MG63 (cell line): ENCODE measurements around the gene ABCB11. TPM values are rescaled to one million over a fixed set of nuclear protein-coding genes. Genes with fewer than 3 reads are reported as not detected.

Experiments used
- DNase-seq: peaks from one replicate; pipeline ENCODE4 v3.0.0-alpha.2; 2020
- H3K27me3 ChIP-seq: fragments of 250-450 bp; sonication (Bioruptor Pico); 2 replicates; pipeline ENCODE4 v1.5.1; 2020; ENCODE audit warnings: mild to moderate bottlenecking, moderate library complexity
- H3K36me3 ChIP-seq: fragments of 250-450 bp; sonication (Bioruptor Pico); 2 replicates; pipeline ENCODE4 v1.5.1; 2020; ENCODE audit warnings: mild to moderate bottlenecking, moderate library complexity
- H3K4me3 ChIP-seq: fragments of 250-450 bp; sonication (Bioruptor Pico); 2 replicates; pipeline ENCODE4 v1.5.1; 2020; ENCODE audit warnings: mild to moderate bottlenecking, moderate library complexity
- H3K9me3 ChIP-seq: fragments of 250-450 bp; sonication (Bioruptor Pico); 2 replicates; pipeline ENCODE4 v1.5.1; 2020; ENCODE audit warnings: mild to moderate bottlenecking, moderate library complexity
- total RNA-seq: library from RNA; depleted of rRNA; stranded (reverse); fragments of >200 nt; shearing (Covaris generic); gene quantifications from 2 replicates; pipeline ENCODE4 v1.2.3, GENCODE V29; 2014; ENCODE audit warnings: low replicate concordance

Gene ABCB11
- total RNA-seq, 1 experiment from 2014 or later: not detected

- no peak overlapping the region for H3K4me3 ChIP-seq
These were observed 18.0 kb upstream of the ABCB11 start for GRCh38 chr2:169049142-169049541.

GRCh38 chr2:169047256-169048250, 16.4 kb upstream of the ABCB11 start:
- no peak for DNase-seq
- no peak overlapping the region for H3K4me3 ChIP-seq
- H3K36me3 ChIP-seq: no peaks in the 10 kb centered on the region
- H3K27me3 ChIP-seq: no peaks in the 10 kb centered on the region
- peaks cover 5% of the 10 kb centered on the region for H3K9me3 ChIP-seq

More at GRCh38 chr2:169049142-169049541, 18.0 kb upstream of the ABCB11 start:
- Histone ChIP-seq H3K27me3 (no peaks in the 10 kb centered on the region), H3K9me3 (peaks cover 6% of the 10 kb centered on the region), H3K36me3 (no peaks in the 10 kb centered on the region)
- no peak for DNase-seq

- Histone ChIP-seq H3K36me3 (no peaks in the 10 kb centered on the region), H3K4me3 (no peak overlapping the region), H3K27me3 (no peaks in the 10 kb centered on the region), H3K9me3 (peaks cover 10% of the 10 kb centered on the region)
- DNase-seq: no peak
These were observed 15.5 kb upstream of the ABCB11 start for GRCh38 chr2:169046440-169047151.

GRCh38 chr2:169042856-169043255, 11.7 kb upstream of the ABCB11 start:
- Histone ChIP-seq H3K4me3 (no peak overlapping the region), H3K36me3 (no peaks in the 10 kb centered on the region), H3K27me3 (no peaks in the 10 kb centered on the region), H3K9me3 (peaks cover 10% of the 10 kb centered on the region)
- DNase-seq: no peak

- Histone ChIP-seq H3K27me3 (no peaks in the 10 kb centered on the region), H3K4me3 (no peak overlapping the region), H3K9me3 (peaks cover 10% of the 10 kb centered on the region), H3K36me3 (no peaks in the 10 kb centered on the region)
- no peak for DNase-seq
These were observed 10.5 kb upstream of the ABCB11 start for GRCh38 chr2:169041594-169041993.

- Histone ChIP-seq H3K36me3 (no peaks in the 10 kb centered on the region), H3K27me3 (no peaks in the 10 kb centered on the region), H3K9me3 (peaks cover 8% of the 10 kb centered on the region), H3K4me3 (no peak overlapping the region)
- no peak for DNase-seq
These were observed 8.6 kb upstream of the ABCB11 start for GRCh38 chr2:169039702-169040101.

GRCh38 chr2:169038338-169038757, 7.2 kb upstream of the ABCB11 start:
- H3K9me3 ChIP-seq: peaks cover 7% of the 10 kb centered on the region

GRCh38 chr2:169036736-169037440, 5.8 kb upstream of the ABCB11 start:
- H3K9me3 ChIP-seq: no peaks in the 10 kb centered on the region
- no peaks in the 10 kb centered on the region for H3K36me3 ChIP-seq
- no peaks in the 10 kb centered on the region for H3K27me3 ChIP-seq
- no peak overlapping the region for H3K4me3 ChIP-seq
- DNase-seq: no peak

More at GRCh38 chr2:169038338-169038757, 7.2 kb upstream of the ABCB11 start:
- DNase-seq: no peak
- no peaks in the 10 kb centered on the region for H3K36me3 ChIP-seq
- H3K27me3 ChIP-seq: no peaks in the 10 kb centered on the region
- H3K4me3 ChIP-seq: no peak overlapping the region

GRCh38 chr2:169035887-169036286, 4.8 kb upstream of the ABCB11 start:
- no peak overlapping the region for H3K4me3 ChIP-seq
- H3K27me3 ChIP-seq: no peaks in the 10 kb centered on the region
- no peak for DNase-seq
- H3K9me3 ChIP-seq: no peaks in the 10 kb centered on the region
- no peaks in the 10 kb centered on the region for H3K36me3 ChIP-seq

GRCh38 chr2:169034984-169035544, 3.9 kb upstream of the ABCB11 start:
- Histone ChIP-seq H3K27me3 (no peaks in the 10 kb centered on the region), H3K4me3 (no peak overlapping the region), H3K36me3 (no peaks in the 10 kb centered on the region), H3K9me3 (no peaks in the 10 kb centered on the region)
- no peak for DNase-seq

GRCh38 chr2:169034256-169034655, 3.1 kb upstream of the ABCB11 start:
- Histone ChIP-seq H3K9me3 (no peaks in the 10 kb centered on the region), H3K4me3 (no peak overlapping the region), H3K27me3 (no peaks in the 10 kb centered on the region), H3K36me3 (no peaks in the 10 kb centered on the region)
- no peak for DNase-seq

- H3K4me3 ChIP-seq: no peak overlapping the region
- DNase-seq: no peak
- H3K27me3 ChIP-seq: no peaks in the 10 kb centered on the region
- H3K9me3 ChIP-seq: no peaks in the 10 kb centered on the region
- H3K36me3 ChIP-seq: no peaks in the 10 kb centered on the region
These were observed 1.8 kb downstream of the ABCB11 start for GRCh38 chr2:169029341-169029740.

- Histone ChIP-seq H3K36me3 (no peaks in the 10 kb centered on the region), H3K27me3 (no peaks in the 10 kb centered on the region), H3K9me3 (no peaks in the 10 kb centered on the region), H3K4me3 (no peak overlapping the region)
- DNase-seq: no peak
These were observed 3.9 kb downstream of the ABCB11 start for GRCh38 chr2:169027234-169027633.

- H3K36me3 ChIP-seq: no peaks in the 10 kb centered on the region
- H3K9me3 ChIP-seq: no peaks in the 10 kb centered on the region
- no peak for DNase-seq
- no peaks in the 10 kb centered on the region for H3K27me3 ChIP-seq
- H3K4me3 ChIP-seq: no peak overlapping the region
These were observed 5.1 kb downstream of the ABCB11 start for GRCh38 chr2:169026056-169026455.

- DNase-seq: no peak
- Histone ChIP-seq H3K4me3 (no peak overlapping the region), H3K36me3 (no peaks in the 10 kb centered on the region), H3K9me3 (no peaks in the 10 kb centered on the region), H3K27me3 (no peaks in the 10 kb centered on the region)
These were observed 8.0 kb downstream of the ABCB11 start for GRCh38 chr2:169023161-169023560.

- H3K4me3 ChIP-seq: no peak overlapping the region
- H3K27me3 ChIP-seq: no peaks in the 10 kb centered on the region
- no peaks in the 10 kb centered on the region for H3K36me3 ChIP-seq
- no peak for DNase-seq
- H3K9me3 ChIP-seq: no peaks in the 10 kb centered on the region
These were observed 12.7 kb downstream of the ABCB11 start for GRCh38 chr2:169018390-169018789.

GRCh38 chr2:169015943-169016342, 15.2 kb downstream of the ABCB11 start:
- Histone ChIP-seq H3K9me3 (no peaks in the 10 kb centered on the region), H3K4me3 (no peak overlapping the region), H3K27me3 (no peaks in the 10 kb centered on the region), H3K36me3 (no peaks in the 10 kb centered on the region)
- DNase-seq: no peak
